HEK293 (cell line): ENCODE data around the gene DDX47.

Source experiments
- CTCF ChIA-PET: fragments of 350-600 bp; formaldehyde crosslinking; extraction: SDS; loops from one replicate; lab custom pipeline; 2021; ENCODE audit warnings: antibody characterized with exemption; lab: Yijun Ruan, JAX
- POLR2A ChIA-PET: fragments of 300-600 bp; formaldehyde crosslinking; extraction: SDS; loops from one replicate; lab custom pipeline; 2020; ENCODE audit warnings: antibody characterized with exemption, inconsistent platforms; lab: Yijun Ruan, JAX
- H3K27ac ChIP-seq: fragments of 200-500 bp; sonication (Bioruptor generic); 2 replicates; pipeline ENCODE4 v1.5.1; 2014; ENCODE audit warnings: low read depth, low read length, control low read depth, inconsistent platforms; ENCODE audit errors: extremely low read depth
- H3K36me3 ChIP-seq, 2 experiments: fragments of 200-500 bp in 1 of 2; sonication (Bioruptor generic) in 1 of 2; 1 replicate in 1 of 2; 2 replicates in 1 of 2; pipeline ENCODE4 v1.5.1; 2014 to 2017; ENCODE audit warnings: inconsistent platforms in 2 of 2, low read length in 2 of 2; ENCODE audit not compliant: control insufficient read depth in 2 of 2, insufficient read depth in 1 of 2
- H3K4me1 ChIP-seq: fragments of 200-500 bp; sonication (Bioruptor generic); 2 replicates; pipeline ENCODE4 v1.5.1; 2014; ENCODE audit warnings: mild to moderate bottlenecking, low read length, inconsistent platforms; ENCODE audit not compliant: control insufficient read depth, insufficient read depth
- H3K4me3 ChIP-seq: 2 replicates; pipeline ENCODE4 v1.5.1; 2011; ENCODE audit warnings: low read depth, mild to moderate bottlenecking, control low read depth, low read length, moderate library complexity
- H3K9me3 ChIP-seq: fragments of 200-500 bp; sonication (Bioruptor generic); 2 replicates; pipeline ENCODE4 v1.5.1; 2014; ENCODE audit warnings: low read depth, low read length, inconsistent platforms; ENCODE audit not compliant: control insufficient read depth, insufficient read depth
- HIC1 ChIP-seq: fragments of 450-650 bp; formaldehyde crosslinking; IDR thresholded peaks from 2 replicates; pipeline ENCODE4 v1.5.1; 2016; ENCODE audit warnings: missing biosample characterization, missing genetic modification characterization
- HOXD13 ChIP-seq: sonication (generic); formaldehyde crosslinking; IDR thresholded peaks from 2 replicates; pipeline ENCODE4 v1.8.0; 2022; ENCODE audit warnings: missing genetic modification reagents, borderline replicate concordance
- KLF17 ChIP-seq: fragments of 450-650 bp; formaldehyde crosslinking; IDR thresholded peaks from 2 replicates; pipeline ENCODE4 v1.5.1; 2016; ENCODE audit warnings: missing biosample characterization, missing genetic modification characterization
- OSR2 ChIP-seq: fragments of 450-650 bp; formaldehyde crosslinking; IDR thresholded peaks from 2 replicates; pipeline ENCODE4 v1.5.1; 2016; ENCODE audit warnings: missing biosample characterization, missing genetic modification characterization
- PRDM4 ChIP-seq: fragments of 450-650 bp; formaldehyde crosslinking; IDR thresholded peaks from 2 replicates; pipeline ENCODE4 v1.5.1; 2017; ENCODE audit warnings: missing biosample characterization, missing genetic modification characterization
- PRDM6 ChIP-seq: fragments of 450-650 bp; formaldehyde crosslinking; IDR thresholded peaks from 2 replicates; pipeline ENCODE4 v1.5.1; 2017; ENCODE audit warnings: missing biosample characterization, missing genetic modification characterization
- ZBTB6 ChIP-seq: fragments of 450-650 bp; formaldehyde crosslinking; IDR thresholded peaks from 2 replicates; pipeline ENCODE4 v1.5.1; 2017; ENCODE audit warnings: missing biosample characterization, missing genetic modification characterization
- ZFP3 ChIP-seq: fragments of 450-650 bp; formaldehyde crosslinking; IDR thresholded peaks from 2 replicates; pipeline ENCODE4 v1.5.1; 2016; ENCODE audit warnings: low read depth, missing biosample characterization, missing genetic modification characterization
- ZIC2 ChIP-seq: fragments of 450-650 bp; formaldehyde crosslinking; IDR thresholded peaks from 2 replicates; pipeline ENCODE4 v1.5.1; 2016; ENCODE audit warnings: missing biosample characterization, missing genetic modification characterization
- ZNF24 ChIP-seq: fragments of 450-650 bp; formaldehyde crosslinking; IDR thresholded peaks from 2 replicates; pipeline ENCODE4 v1.5.1; 2016; ENCODE audit warnings: missing biosample characterization, missing genetic modification characterization
- ZNF398 ChIP-seq: fragments of 450-650 bp; formaldehyde crosslinking; IDR thresholded peaks from 2 replicates; pipeline ENCODE4 v1.5.1; 2017; ENCODE audit warnings: missing biosample characterization, missing genetic modification characterization
- ZNF423 ChIP-seq: fragments of 450-650 bp; formaldehyde crosslinking; IDR thresholded peaks from 2 replicates; pipeline ENCODE4 v1.5.1; 2016; ENCODE audit warnings: missing biosample characterization, missing genetic modification characterization
- ZNF510 ChIP-seq: fragments of 450-650 bp; formaldehyde crosslinking; IDR thresholded peaks from 2 replicates; pipeline ENCODE4 v1.5.1; 2018; ENCODE audit warnings: mild to moderate bottlenecking, missing genetic modification characterization, missing biosample characterization; ENCODE audit not compliant: insufficient replicate concordance
- ZNF571 ChIP-seq: fragments of 450-650 bp; formaldehyde crosslinking; IDR thresholded peaks from 2 replicates; pipeline ENCODE4 v1.5.0; 2017; ENCODE audit warnings: missing biosample characterization, missing genetic modification characterization
- ZNF600 ChIP-seq: fragments of 450-650 bp; formaldehyde crosslinking; IDR thresholded peaks from 2 replicates; pipeline ENCODE4 v1.5.1; 2016; ENCODE audit warnings: missing biosample characterization, missing genetic modification characterization
- ZNF639 ChIP-seq: fragments of 450-650 bp; formaldehyde crosslinking; IDR thresholded peaks from 2 replicates; pipeline ENCODE4 v1.5.1; 2016; ENCODE audit warnings: missing biosample characterization, missing genetic modification characterization
- ZNF776 ChIP-seq: fragments of 450-650 bp; formaldehyde crosslinking; IDR thresholded peaks from 2 replicates; pipeline ENCODE4 v1.5.0; 2017; ENCODE audit warnings: missing biosample characterization, missing genetic modification characterization, borderline replicate concordance
- ZXDB ChIP-seq: fragments of 450-650 bp; formaldehyde crosslinking; IDR thresholded peaks from 2 replicates; pipeline ENCODE4 v1.5.1; 2016; ENCODE audit warnings: missing biosample characterization, missing genetic modification characterization

DDX47 gene

GRCh38 chr12:12818701-12819100 lies 5.6 kb downstream of the DDX47 start (continued):
- no peak for TF ChIP-seq ZBTB6
- TF ChIP-seq HOXD13 = no peak
- TF ChIP-seq ZFP3 (tag by site-specific recombination) = no peak

GRCh38 chr12:12819221-12819620 lies 6.1 kb downstream of the DDX47 start:
- Histone ChIP-seq H3K27ac (no peak overlapping the region), H3K4me3 (no peak overlapping the region), H3K4me1 (peaks cover 6% of the 10 kb centered on the region), H3K9me3 (no peaks in the 10 kb centered on the region), H3K36me3 (peaks cover 48 to 72% of the 10 kb centered on the region in 2 experiments)
- ChIA-PET POLR2A (interaction anchor here (0.6 to 2.6 kb wide), 13 partner anchors 16 to 493 kb away, joined by 3 to 20 read pairs (median 3); partner anchors contain the start of gene GPRC5A), CTCF (interaction anchor here (0.6 to 4.6 kb wide), 5 partner anchors 18 to 260 kb away, joined by 3 to 28 read pairs (median 5); no protein-coding TSS in a partner anchor)
- TF ChIP-seq ZNF571 (tag by site-specific recombination) = no peak
- TF ChIP-seq ZNF398 (tag by site-specific recombination) = no peak
- no peak for TF ChIP-seq KLF17 (tag by site-specific recombination)

GRCh38 chr12:12819752-12820311 lies 6.7 kb downstream of the DDX47 start:
- POLR2A ChIA-PET = interaction anchor here (0.6 to 2.6 kb wide), 7 partner anchors 17 to 72 kb away, joined by 3 to 20 read pairs (median 4); partner anchors contain the start of gene GPRC5A
- Histone ChIP-seq H3K27ac (no peak overlapping the region), H3K4me3 (no peak overlapping the region), H3K9me3 (no peaks in the 10 kb centered on the region), H3K4me1 (peaks cover 5% of the 10 kb centered on the region; the same call in 1 of the 2 replicates), H3K36me3 (peaks cover 45 to 76% of the 10 kb centered on the region in 2 experiments)
- CTCF ChIA-PET = interaction anchor here (0.6 to 4.6 kb wide), 4 partner anchors 17 to 123 kb away, joined by 3 to 28 read pairs (median 4); no protein-coding TSS in a partner anchor
- TF ChIP-seq HIC1 (tag by site-specific recombination) = peak; percentile 54; the same call in 1 of the 2 replicates
- TF ChIP-seq OSR2 (tag by site-specific recombination) = peak; percentile 100
- TF ChIP-seq ZNF600 (tag by site-specific recombination) = peak; percentile 66
- no peak for TF ChIP-seq ZNF776 (tag by site-specific recombination)
- peak; percentile 97 for TF ChIP-seq ZXDB (tag by site-specific recombination)
- TF ChIP-seq PRDM4 = peak; percentile 63
- peak; percentile 17; the same call in 1 of the 2 replicates for TF ChIP-seq ZNF24 (tag by site-specific recombination)
- TF ChIP-seq PRDM6 (tag by site-specific recombination) = peak; percentile 75
- no peak for TF ChIP-seq ZNF423 (tag by site-specific recombination)
- TF ChIP-seq ZNF639 (tag by site-specific recombination) = peak; percentile 60; the same call in 1 of the 2 replicates
- no peak for TF ChIP-seq ZNF510 (tag by site-specific recombination)
- TF ChIP-seq ZIC2 (tag by site-specific recombination) = peak; percentile 97
